HCT116 (cell line): ENCODE results near the gene CUX1. TPM values are rescaled to one million over a fixed set of nuclear protein-coding genes. Genes with fewer than 3 reads are reported as not detected.

Source experiments
- ATAC-seq: fragments of 200-7000 bp; cut with Tn5 transposase; 2 replicates; pipeline ENCODE4 v1.9.1; 2020; ENCODE audit warnings: mild to moderate bottlenecking, moderate library complexity
- BruUV-seq: library from RNA; stranded (reverse); fragments of 400-500 nt; replicated peaks from 2 replicates; lab custom pipeline; 2021; lab: Mats Ljungman, UMichigan
- CTCF ChIA-PET: fragments of 300-600 bp; sonication (Branson Sonifier 250); formaldehyde crosslinking; loops from one replicate; lab custom pipeline; 2021; ENCODE audit warnings: antibody characterized with exemption; lab: Charles Lee
- POLR2A ChIA-PET: fragments of 300-600, 350-600 bp; sonication (Branson Sonifier 250); formaldehyde crosslinking; loops from one replicate; lab custom pipeline; 2021; ENCODE audit warnings: antibody characterized with exemption; lab: Charles Lee
- RAD21 ChIA-PET, 2 experiments: fragments of 300-600 bp; sonication (Branson Sonifier 250); formaldehyde crosslinking; loops; one replicate each; lab custom pipeline; 2023; ENCODE audit warnings: low total read pairs in 2 of 2; ENCODE audit not compliant: uncharacterized antibody in 2 of 2, unreplicated experiment in 2 of 2, low non-redundant PET in 1 of 2; lab: Charles Lee
- DNase-seq: peaks from one replicate; pipeline ENCODE4 v3.0.0-alpha.2; 2010; ENCODE audit warnings: low read depth, low spot score
- H2AFZ ChIP-seq: fragments of 200-600 bp; shearing (Covaris generic), sonication (generic); 2 replicates; pipeline ENCODE4 v1.6.1; 2017; ENCODE audit warnings: low read depth, mixed run types, mixed read lengths, antibody characterized with exemption, low read length; ENCODE audit not compliant: poor library complexity, severe bottlenecking
- H3K27ac ChIP-seq: 2 replicates; pipeline ENCODE4 v1.5.1; 2012; ENCODE audit warnings: low read depth, low read length
- H3K27me3 ChIP-seq: fragments of 200-600 bp; sonication (generic); 2 replicates; pipeline ENCODE4 v1.6.1; 2016; ENCODE audit warnings: mixed run types, low read length, mixed read lengths; ENCODE audit not compliant: insufficient read depth
- H3K36me3 ChIP-seq, 2 experiments: fragments of 200-500 bp in 1 of 2; fragments of 200-600 bp in 1 of 2; sonication (Bioruptor generic) in 1 of 2; sonication (generic) in 1 of 2; 2 replicates each; pipeline versions ENCODE4 v1.5.1 to v1.6.1; 2014 to 2016; ENCODE audit warnings: low read length in 2 of 2, inconsistent platforms in 1 of 2, mixed read lengths in 1 of 2, mixed run types in 1 of 2; ENCODE audit not compliant: insufficient read depth in 2 of 2, control insufficient read depth in 1 of 2
- H3K4me1 ChIP-seq, 2 experiments: fragments of 200-600 bp in 1 of 2; sonication (generic) in 1 of 2; 2 replicates each; pipeline versions ENCODE4 v1.5.1 to v1.6.1; 2012 to 2017; ENCODE audit warnings: low read length in 2 of 2, inconsistent platforms in 1 of 2, mild to moderate bottlenecking in 1 of 2, mixed read lengths in 1 of 2, mixed run types in 1 of 2, moderate library complexity in 1 of 2; ENCODE audit not compliant: insufficient read depth in 2 of 2, control insufficient read depth in 1 of 2
- H3K4me2 ChIP-seq: fragments of 200-600 bp; sonication (generic); 2 replicates; pipeline ENCODE4 v1.6.1; 2017; ENCODE audit warnings: mixed run types, low read length, mixed read lengths
- H3K4me3 ChIP-seq, 2 experiments: fragments of 200-600 bp in 1 of 2; sonication (generic) in 1 of 2; replicated peaks in 1 of 2; 2 replicates each; pipeline ENCODE4 v1.5.1; 2011 to 2016; ENCODE audit warnings: low read length in 2 of 2, control low read depth in 1 of 2, low read depth in 1 of 2, mild to moderate bottlenecking in 1 of 2, mixed read lengths in 1 of 2, mixed run types in 1 of 2
- H3K79me2 ChIP-seq: fragments of 200-600 bp; sonication (generic); 2 replicates; pipeline ENCODE4 v1.6.1; 2017; ENCODE audit warnings: mild to moderate bottlenecking, mixed run types, low read length, moderate library complexity, mixed read lengths; ENCODE audit not compliant: insufficient read depth
- H3K9ac ChIP-seq: fragments of 200-600 bp; sonication (generic); 2 replicates; pipeline ENCODE4 v1.6.1; 2016; ENCODE audit warnings: low read length, mixed read lengths
- H3K9me2 ChIP-seq: fragments of 200-600 bp; sonication (generic), shearing (Covaris generic); 2 replicates; pipeline ENCODE4 v1.6.1; 2017; ENCODE audit warnings: mixed run types, mild to moderate bottlenecking, moderate library complexity; ENCODE audit not compliant: insufficient read depth
- H3K9me3 ChIP-seq, 2 experiments: fragments of 200-500 bp in 1 of 2; fragments of 200-600 bp in 1 of 2; sonication (Bioruptor generic) in 1 of 2; sonication (generic) in 1 of 2; 2 replicates each; pipeline ENCODE4 v1.6.1; 2014 to 2017; ENCODE audit warnings: low read length in 2 of 2, mixed read lengths in 2 of 2, inconsistent platforms in 1 of 2, low read depth in 1 of 2, mild to moderate bottlenecking in 1 of 2, mixed run types in 1 of 2, moderate library complexity in 1 of 2; ENCODE audit not compliant: control insufficient read depth in 1 of 2, insufficient read depth in 1 of 2
- H4K20me1 ChIP-seq: fragments of 200-600 bp; sonication (generic), shearing (Covaris generic); 2 replicates; pipeline ENCODE4 v1.6.1; 2017; ENCODE audit warnings: mixed run types, mild to moderate bottlenecking, moderate library complexity; ENCODE audit not compliant: insufficient read depth
- ATF3 ChIP-seq: IDR thresholded peaks from 2 replicates; pipeline ENCODE4 v1.6.1; 2012
- CEBPB ChIP-seq: IDR thresholded peaks from 2 replicates; pipeline ENCODE4 v1.6.1; 2012; ENCODE audit warnings: low read depth
- EGR1 ChIP-seq: IDR thresholded peaks from 2 replicates; pipeline ENCODE4 v1.6.1; 2012; ENCODE audit warnings: low read depth
- ELF1 ChIP-seq: IDR thresholded peaks from 2 replicates; pipeline ENCODE4 v1.6.1; 2012; ENCODE audit warnings: low read depth, borderline replicate concordance
- JUND ChIP-seq: IDR thresholded peaks from 2 replicates; pipeline ENCODE4 v1.6.1; 2012
- POLR2A ChIP-seq: IDR thresholded peaks from 2 replicates; pipeline ENCODE4 v1.7.0; 2011; ENCODE audit warnings: borderline replicate concordance; ENCODE audit not compliant: insufficient read depth, insufficient read length; ENCODE audit errors: extremely low read depth
- POLR2AphosphoS5 ChIP-seq: IDR thresholded peaks from 2 replicates; pipeline ENCODE4 v1.6.1; 2011; ENCODE audit warnings: mild to moderate bottlenecking, low read depth, low read length, moderate library complexity
- RAD21 ChIP-seq: IDR thresholded peaks from 2 replicates; pipeline ENCODE4 v1.6.1; 2012; ENCODE audit warnings: low read depth, mild to moderate bottlenecking
- SP1 ChIP-seq: IDR thresholded peaks from 2 replicates; pipeline ENCODE4 v1.6.1; 2012; ENCODE audit warnings: low read depth
- SRF ChIP-seq: IDR thresholded peaks from 2 replicates; pipeline ENCODE4 v1.6.1; 2012; ENCODE audit warnings: low read depth
- TCF7L2 ChIP-seq: IDR thresholded peaks from 2 replicates; pipeline ENCODE4 v1.7.0; 2011; ENCODE audit warnings: borderline replicate concordance, inconsistent platforms; ENCODE audit not compliant: insufficient read depth, insufficient read length; ENCODE audit errors: extremely low read depth
- ZFX ChIP-seq: fragments of 450-650 bp; IDR thresholded peaks from 2 replicates; pipeline ENCODE4 v1.6.1; 2017
- intact Hi-C: fragments of 100-400 bp; cut with micrococcal nuclease; formaldehyde crosslinking; loops from 2 replicates; pipeline ENCODE4 v1.10.0; 2022
- total RNA-seq: library from RNA; stranded (reverse); gene quantifications from one replicate; pipeline ENCODE4 v1.2.1, GENCODE V29; 2021; ENCODE audit not compliant: unreplicated experiment

The CUX1 gene
- total RNA-seq, 1 experiment from 2014 or later: 68.9 TPM

- DNase-seq (no peak), ATAC-seq (no peak)
- ChIA-PET CTCF (no interaction called here), RAD21 (no interaction called here)
- Histone ChIP-seq H3K36me3 (no peaks in the 10 kb centered on the region), H3K27ac (no peak overlapping the region), H3K4me1 (peaks cover 67 to 94% of the 10 kb centered on the region in 2 experiments), H4K20me1 (no peaks in the 10 kb centered on the region)
- intact Hi-C loops: no loop called here
- BruUV-seq: no TSS peak
- TF ChIP-seq EGR1: no peak
- no peak for TF ChIP-seq CEBPB
- TF ChIP-seq, all 23 proteins: peak for 0
- no peaks in the 10 kb centered on the region for H3K9me3 ChIP-seq
- no peak overlapping the region for H3K4me3 ChIP-seq
- no peaks in the 10 kb centered on the region for H3K27me3 ChIP-seq
- no peaks in the 10 kb centered on the region for H3K9me2 ChIP-seq
- no peak overlapping the region for H2AFZ ChIP-seq
- H3K79me2 ChIP-seq: peaks cover 62% of the 10 kb centered on the region
- POLR2A ChIA-PET: no interaction called here
- H3K4me2 ChIP-seq: peak overlapping the region; percentile 26
- no peak overlapping the region for H3K9ac ChIP-seq
Measured at GRCh38 chr7:101945034-101945758, 127.8 kb downstream of the CUX1 start.

- no peaks in the 10 kb centered on the region for H3K9me2 ChIP-seq
- ChIA-PET RAD21 (no interaction called here), POLR2A (no interaction called here), CTCF (no interaction called here)
- H3K4me3 ChIP-seq: no peak overlapping the region
- no peaks in the 10 kb centered on the region for H3K27me3 ChIP-seq
- BruUV-seq: no TSS peak
- no peaks in the 10 kb centered on the region for H3K36me3 ChIP-seq
- peaks cover 55% of the 10 kb centered on the region for H3K79me2 ChIP-seq
- no peak for DNase-seq
- H4K20me1 ChIP-seq: no peaks in the 10 kb centered on the region
- no peak overlapping the region for H2AFZ ChIP-seq
- H3K9me3 ChIP-seq: no peaks in the 10 kb centered on the region
- ATAC-seq: no peak
- peak overlapping the region; percentile 5; the same call in 1 of the 2 replicates for H3K9ac ChIP-seq
- H3K4me2 ChIP-seq: peak overlapping the region; percentile 50
- H3K27ac ChIP-seq: no peak overlapping the region
- TF ChIP-seq ELF1: no peak
- no peak for TF ChIP-seq POLR2AphosphoS5
- peak; percentile 33; the same call in 1 of the 2 replicates for TF ChIP-seq SP1
- no peak for TF ChIP-seq TCF7L2
- no peak for TF ChIP-seq SRF
- TF ChIP-seq ATF3: no peak
- TF ChIP-seq RAD21: peak; percentile 18; the same call in 1 of the 2 replicates
- TF ChIP-seq ZFX: no peak
- TF ChIP-seq JUND: no peak
- TF ChIP-seq POLR2A: no peak
- no peak for TF ChIP-seq CEBPB
- intact Hi-C loops: no loop called here
- H3K4me1 ChIP-seq: peaks cover 68 to 94% of the 10 kb centered on the region in 2 experiments
Measured at GRCh38 chr7:101947899-101948298, 130.5 kb downstream of the CUX1 start.
